Effector memory CD8-positive, alpha-beta T cell (primary cell): ENCODE results near the gene DNAH1.

Experiments used
- ATAC-seq: fragments of 150-1000 bp; cut with Tn5 transposase; replicated peaks from 2 replicates; pipeline ENCODE4 v1.10.0; 2021; ENCODE audit warnings: mild to moderate bottlenecking, moderate library complexity
- DNase-seq, 3 experiments: peaks; one replicate each; pipeline ENCODE4 v3.0.0; 2021
- H3K27ac Mint-ChIP-seq, 2 donors: one replicate each; pipeline ENCODE4 v1.8.0; 2022; ENCODE audit warnings: mild to moderate bottlenecking in 2 of 2, mixed read lengths in 2 of 2, moderate library complexity in 2 of 2
- H3K27me3 Mint-ChIP-seq, 2 donors: one replicate each; pipeline ENCODE4 v1.8.0; 2022; ENCODE audit warnings: mixed read lengths in 2 of 2
- H3K36me3 Mint-ChIP-seq: one replicate; pipeline ENCODE4 v1.8.0; 2022; ENCODE audit warnings: mild to moderate bottlenecking, moderate library complexity, mixed read lengths; ENCODE audit not compliant: insufficient read depth
- H3K4me1 Mint-ChIP-seq, 2 donors: one replicate each; pipeline ENCODE4 v1.8.0; 2022; ENCODE audit warnings: low read depth in 2 of 2, mixed read lengths in 2 of 2
- H3K4me3 Mint-ChIP-seq, 2 donors: one replicate each; pipeline ENCODE4 v1.8.0; 2022; ENCODE audit warnings: mild to moderate bottlenecking in 2 of 2, mixed read lengths in 2 of 2, moderate library complexity in 2 of 2
- H3K9me3 Mint-ChIP-seq, 2 donors: one replicate each; pipeline ENCODE4 v1.8.0; 2022; ENCODE audit warnings: mixed read lengths in 2 of 2

The DNAH1 gene

GRCh38 chr3:52356126-52356525 lies 40.0 kb downstream of the DNAH1 start:
- Mint-ChIP-seq H3K4me1 (no peaks in the 10 kb centered on the region), H3K4me3 (no peak overlapping the region), H3K27me3 (no peaks in the 10 kb centered on the region), H3K27ac (peak overlapping the region in 1 of 2 donors; percentile 44), H3K36me3 (peaks cover 16% of the 10 kb centered on the region), H3K9me3 (no peaks in the 10 kb centered on the region)
- ATAC-seq (no peak), DNase-seq (no peak)

GRCh38 chr3:52357151-52358080 lies 41.3 kb downstream of the DNAH1 start:
- no peak overlapping the region for H3K4me3 Mint-ChIP-seq
- no peaks in the 10 kb centered on the region for H3K4me1 Mint-ChIP-seq
- peaks cover 26% of the 10 kb centered on the region for H3K36me3 Mint-ChIP-seq
- no peaks in the 10 kb centered on the region for H3K27me3 Mint-ChIP-seq
- no peaks in the 10 kb centered on the region for H3K9me3 Mint-ChIP-seq
- peak overlapping the region in 1 of 2 donors; percentile 44 for H3K27ac Mint-ChIP-seq
- DNase-seq (no peak), ATAC-seq (no peak)

DNA sequence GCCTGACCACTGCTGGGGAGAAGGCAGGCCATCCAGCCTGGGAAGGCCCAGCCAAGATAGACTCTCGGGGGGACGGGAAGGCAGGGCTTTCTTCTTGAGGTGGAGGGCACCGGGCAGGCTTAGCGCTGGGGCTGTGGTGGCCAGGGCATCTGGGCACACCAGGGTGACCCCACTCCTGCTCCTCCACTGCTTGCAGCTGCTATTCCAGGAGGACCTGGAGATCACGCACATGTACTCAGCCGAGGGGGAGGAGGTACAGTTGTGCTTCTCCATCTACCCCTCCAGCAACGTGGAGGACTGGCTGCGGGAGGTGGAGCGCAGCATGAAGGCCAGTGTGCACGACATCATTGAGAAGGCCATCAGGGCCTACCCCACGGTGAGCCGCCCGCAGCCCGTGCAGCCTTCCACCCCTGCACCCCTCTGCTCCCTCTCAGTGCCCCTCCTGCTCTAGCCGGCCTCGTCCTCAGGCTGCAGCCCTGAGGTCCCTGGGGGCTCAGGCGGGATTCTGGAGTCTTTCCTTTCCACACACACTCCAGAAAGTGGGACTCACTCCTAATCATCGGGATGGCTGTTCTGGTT lies 42.3 kb downstream of the DNAH1 start:
- Mint-ChIP-seq H3K36me3 (peaks cover 29% of the 10 kb centered on the region), H3K4me1 (no peaks in the 10 kb centered on the region), H3K27ac (peak overlapping the region in 1 of 2 donors; percentile 23), H3K9me3 (no peaks in the 10 kb centered on the region), H3K27me3 (no peaks in the 10 kb centered on the region), H3K4me3 (no peak overlapping the region)
- DNase-seq (no peak), ATAC-seq (no peak)

DNA sequence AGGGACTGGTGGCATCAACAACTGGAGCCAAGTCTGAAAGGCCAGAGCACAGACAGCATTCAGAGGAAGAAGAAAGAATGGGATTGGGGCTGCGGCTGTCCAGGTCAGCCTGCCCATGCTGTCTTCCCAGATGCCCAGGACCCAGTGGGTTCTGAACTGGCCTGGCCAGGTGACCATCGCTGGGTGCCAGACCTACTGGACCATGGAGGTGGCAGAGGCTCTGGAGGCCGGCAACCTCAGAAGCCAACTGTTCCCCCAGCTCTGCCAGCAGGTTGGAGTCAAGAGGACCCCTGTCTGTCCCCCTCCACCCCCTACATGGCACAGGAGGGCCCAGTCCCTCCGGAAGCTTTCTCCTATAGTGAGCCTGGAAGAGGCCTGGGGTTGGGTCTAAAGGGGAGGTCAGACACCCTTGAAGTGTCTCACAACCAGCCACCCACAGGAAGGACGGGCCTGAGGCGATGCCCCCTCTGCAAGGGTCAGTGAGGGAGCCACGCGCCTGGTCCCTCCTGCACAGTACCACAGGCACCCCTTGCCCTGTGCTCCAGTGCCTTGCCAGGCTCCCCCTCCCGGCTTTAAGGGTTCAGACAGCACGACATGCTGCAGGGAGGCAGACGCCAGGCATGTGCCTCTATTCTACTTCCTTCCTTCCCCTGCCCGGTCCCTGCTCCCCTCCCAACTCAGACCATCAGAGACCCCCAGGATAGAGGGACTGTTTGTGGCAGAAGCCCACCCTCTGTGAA lies 43.2 kb downstream of the DNAH1 start:
- peak overlapping the region in 1 of 2 donors; percentile 50 for H3K27ac Mint-ChIP-seq
- H3K4me3 Mint-ChIP-seq: no peak overlapping the region
- H3K9me3 Mint-ChIP-seq: no peaks in the 10 kb centered on the region
- ATAC-seq (no peak), DNase-seq (no peak)
- peaks cover 28% of the 10 kb centered on the region for H3K36me3 Mint-ChIP-seq
- peaks cover 0 to 2% of the 10 kb centered on the region in 2 donors for H3K4me1 Mint-ChIP-seq
- no peaks in the 10 kb centered on the region for H3K27me3 Mint-ChIP-seq

- Mint-ChIP-seq H3K4me3 (no peak overlapping the region), H3K36me3 (peaks cover 35% of the 10 kb centered on the region), H3K4me1 (peaks cover 0 to 2% of the 10 kb centered on the region in 2 donors), H3K9me3 (no peaks in the 10 kb centered on the region), H3K27ac (no peak overlapping the region), H3K27me3 (no peaks in the 10 kb centered on the region)
- ATAC-seq (no peak), DNase-seq (no peak)
These were observed 44.9 kb downstream of the DNAH1 start for GRCh38 chr3:52361011-52361410.

- Mint-ChIP-seq H3K9me3 (no peaks in the 10 kb centered on the region), H3K36me3 (peaks cover 36% of the 10 kb centered on the region), H3K27me3 (no peaks in the 10 kb centered on the region), H3K4me3 (no peak overlapping the region), H3K27ac (peak overlapping the region in 1 of 2 donors; percentile 56), H3K4me1 (peaks cover 0 to 2% of the 10 kb centered on the region in 2 donors)
- DNase-seq (no peak), ATAC-seq (no peak)
These were observed 45.3 kb downstream of the DNAH1 start for GRCh38 chr3:52361454-52361853.

DNA sequence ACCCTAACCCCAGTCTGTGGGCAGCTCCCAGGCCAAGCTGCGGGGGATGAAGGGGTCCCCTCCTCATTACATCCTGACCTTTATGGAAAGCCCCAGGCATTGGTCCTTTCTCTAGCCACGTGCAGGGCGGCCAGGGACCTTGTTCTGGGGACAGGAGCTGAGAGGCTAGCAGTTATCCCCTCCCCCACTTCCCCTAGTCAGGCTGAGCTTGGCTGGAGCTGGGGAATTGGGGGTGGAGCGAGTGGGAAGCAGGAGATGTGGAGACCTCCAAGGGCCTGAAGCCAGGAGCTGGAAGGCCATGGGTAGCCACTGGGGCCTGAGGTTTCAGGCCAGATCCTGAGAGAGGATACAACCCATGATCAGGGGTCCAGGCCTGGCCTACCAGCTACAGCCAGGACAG lies 45.8 kb downstream of the DNAH1 start:
- no peaks in the 10 kb centered on the region for H3K27me3 Mint-ChIP-seq
- H3K36me3 Mint-ChIP-seq: peaks cover 36% of the 10 kb centered on the region
- H3K9me3 Mint-ChIP-seq: no peaks in the 10 kb centered on the region
- peak overlapping the region in 1 of 2 donors; percentile 56 for H3K27ac Mint-ChIP-seq
- peaks cover 0 to 2% of the 10 kb centered on the region in 2 donors for H3K4me1 Mint-ChIP-seq
- H3K4me3 Mint-ChIP-seq: no peak overlapping the region
- DNase-seq: no peak
- no peak for ATAC-seq

GRCh38 chr3:52364322-52365035 lies 48.4 kb downstream of the DNAH1 start:
- Mint-ChIP-seq H3K36me3 (peaks cover 35% of the 10 kb centered on the region), H3K27ac (peak overlapping the region in 1 of 2 donors; percentile 9), H3K4me3 (no peak overlapping the region), H3K4me1 (peaks cover 0 to 2% of the 10 kb centered on the region in 2 donors), H3K27me3 (no peaks in the 10 kb centered on the region), H3K9me3 (no peaks in the 10 kb centered on the region)
- DNase-seq: no peak
- ATAC-seq: no peak

GRCh38 chr3:52366527-52366926 lies 50.4 kb downstream of the DNAH1 start:
- Mint-ChIP-seq H3K4me3 (no peak overlapping the region), H3K4me1 (peaks cover 0 to 2% of the 10 kb centered on the region in 2 donors), H3K27ac (no peak overlapping the region), H3K9me3 (no peaks in the 10 kb centered on the region), H3K36me3 (peaks cover 30% of the 10 kb centered on the region), H3K27me3 (no peaks in the 10 kb centered on the region)
- no peak for DNase-seq
- ATAC-seq: no peak

GRCh38 chr3:52367891-52368880 lies 52.1 kb downstream of the DNAH1 start:
- H3K9me3 Mint-ChIP-seq: no peaks in the 10 kb centered on the region
- DNase-seq (no peak), ATAC-seq (no peak)
- H3K27me3 Mint-ChIP-seq: no peaks in the 10 kb centered on the region
- H3K4me3 Mint-ChIP-seq: no peak overlapping the region
- peaks cover 26% of the 10 kb centered on the region for H3K36me3 Mint-ChIP-seq
- H3K27ac Mint-ChIP-seq: peak overlapping the region; percentile 44 to 81
- peaks cover 0 to 7% of the 10 kb centered on the region in 2 donors for H3K4me1 Mint-ChIP-seq

DNA sequence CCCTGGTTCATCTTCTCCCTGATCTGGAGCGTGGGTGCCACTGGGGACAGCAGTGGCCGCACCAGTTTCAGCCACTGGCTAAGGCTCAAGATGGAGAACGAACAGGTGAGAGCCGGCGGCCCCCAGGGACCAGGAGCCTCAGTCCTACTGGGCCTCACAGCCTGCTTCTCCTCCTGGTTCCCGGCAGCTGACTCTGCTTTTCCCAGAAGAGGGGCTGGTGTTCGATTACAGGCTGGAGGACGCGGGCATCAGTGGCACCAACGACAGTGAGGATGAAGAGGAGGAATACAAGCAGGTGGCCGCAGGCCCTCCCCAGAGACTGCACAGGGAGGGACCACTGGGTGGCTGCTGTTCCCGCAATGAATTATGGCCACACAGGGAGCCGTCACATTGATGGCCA lies 54.4 kb downstream of the DNAH1 start:
- no peak overlapping the region for H3K27ac Mint-ChIP-seq
- no peaks in the 10 kb centered on the region for H3K27me3 Mint-ChIP-seq
- peaks cover 18% of the 10 kb centered on the region for H3K36me3 Mint-ChIP-seq
- no peak overlapping the region for H3K4me3 Mint-ChIP-seq
- peaks cover 0 to 4% of the 10 kb centered on the region in 2 donors for H3K4me1 Mint-ChIP-seq
- no peak for ATAC-seq
- no peak for DNase-seq
- H3K9me3 Mint-ChIP-seq: no peaks in the 10 kb centered on the region

GRCh38 chr3:52372822-52373504 lies 56.8 kb downstream of the DNAH1 start:
- H3K4me1 Mint-ChIP-seq: peaks cover 0 to 6% of the 10 kb centered on the region in 2 donors
- peaks cover 16% of the 10 kb centered on the region for H3K36me3 Mint-ChIP-seq
- H3K4me3 Mint-ChIP-seq: no peak overlapping the region
- DNase-seq: no peak
- no peaks in the 10 kb centered on the region for H3K27me3 Mint-ChIP-seq
- ATAC-seq: peak; percentile 39
- peak overlapping the region in 1 of 2 donors; percentile 56 for H3K27ac Mint-ChIP-seq
- H3K9me3 Mint-ChIP-seq: no peaks in the 10 kb centered on the region
